GM18526 (cell line): ENCODE measurements around the gene WFS1.

Source experiments
- POLR2A ChIP-seq: IDR thresholded peaks from 3 replicates; pipeline ENCODE4 v1.6.1; 2011; ENCODE audit not compliant: insufficient read length; ENCODE audit errors: extremely low read depth

Gene WFS1

GRCh38 chr4:6352031-6352692, 82.5 kb downstream of the WFS1 start:
- TF ChIP-seq POLR2A: no peak
